Prostate gland (tissue), 2 donors: ENCODE measurements around the gene RPS6KA1.

Experiments used
- POLR2A ChIP-seq: fragments of 450-650 bp; IDR thresholded peaks from one replicate; pipeline ENCODE4 v1.6.1; 2016; ENCODE audit warnings: antibody characterized with exemption, mild to moderate bottlenecking
- TF ChIP-seq, protein P1 (sequence below), 4 experiments: fragments of 200-600 bp in 2 of 4; fragments of 450-650 bp in 2 of 4; sonication (generic) in 2 of 4; IDR thresholded peaks; 1 replicate in 3 of 4; 2 replicates in 1 of 4; pipeline ENCODE4 v1.5.1; 2016 to 2019; ENCODE audit warnings: antibody characterized with exemption in 4 of 4, mild to moderate bottlenecking in 2 of 4, moderate library complexity in 2 of 4

DNA sequence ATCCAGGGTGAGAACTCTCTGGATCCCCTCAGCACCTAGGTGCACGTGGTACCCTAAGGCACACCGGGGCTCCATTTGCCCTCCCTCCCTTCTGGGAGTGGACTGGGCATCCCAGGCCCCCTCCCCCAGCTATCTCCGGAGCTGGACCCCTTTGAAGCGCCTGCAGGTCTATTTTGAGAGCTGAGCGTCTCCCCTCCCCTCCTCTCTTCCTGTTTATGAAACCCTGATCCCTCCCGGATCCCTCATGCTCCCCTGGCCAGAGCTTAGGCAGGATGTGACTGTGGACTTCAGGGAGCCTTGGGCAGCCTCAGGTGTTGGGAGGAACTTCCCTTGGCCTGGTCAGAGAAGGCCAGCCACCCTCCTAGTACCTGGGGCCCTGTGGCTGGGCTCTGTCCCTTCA lies 10.2 kb downstream of the RPS6KA1 start:
- TF ChIP-seq POLR2A: no peak
- TF ChIP-seq, protein P1, sequence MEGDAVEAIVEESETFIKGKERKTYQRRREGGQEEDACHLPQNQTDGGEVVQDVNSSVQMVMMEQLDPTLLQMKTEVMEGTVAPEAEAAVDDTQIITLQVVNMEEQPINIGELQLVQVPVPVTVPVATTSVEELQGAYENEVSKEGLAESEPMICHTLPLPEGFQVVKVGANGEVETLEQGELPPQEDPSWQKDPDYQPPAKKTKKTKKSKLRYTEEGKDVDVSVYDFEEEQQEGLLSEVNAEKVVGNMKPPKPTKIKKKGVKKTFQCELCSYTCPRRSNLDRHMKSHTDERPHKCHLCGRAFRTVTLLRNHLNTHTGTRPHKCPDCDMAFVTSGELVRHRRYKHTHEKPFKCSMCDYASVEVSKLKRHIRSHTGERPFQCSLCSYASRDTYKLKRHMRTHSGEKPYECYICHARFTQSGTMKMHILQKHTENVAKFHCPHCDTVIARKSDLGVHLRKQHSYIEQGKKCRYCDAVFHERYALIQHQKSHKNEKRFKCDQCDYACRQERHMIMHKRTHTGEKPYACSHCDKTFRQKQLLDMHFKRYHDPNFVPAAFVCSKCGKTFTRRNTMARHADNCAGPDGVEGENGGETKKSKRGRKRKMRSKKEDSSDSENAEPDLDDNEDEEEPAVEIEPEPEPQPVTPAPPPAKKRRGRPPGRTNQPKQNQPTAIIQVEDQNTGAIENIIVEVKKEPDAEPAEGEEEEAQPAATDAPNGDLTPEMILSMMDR (IDR thresholded peaks at IDR 0.05): no peak
